PFSK-1 (cell line): Measurements from ENCODE around the gene CCR4.

Experiments
- POLR2AphosphoS5 ChIP-seq: IDR thresholded peaks from 2 replicates; pipeline ENCODE4 v1.6.1; 2012; ENCODE audit warnings: low read depth, mild to moderate bottlenecking, control low read depth, low read length, moderate library complexity
- REST ChIP-seq, 2 experiments: IDR thresholded peaks; 2 replicates each; pipeline versions ENCODE4 v1.6.1 to v1.8.0; 2011 to 2012; ENCODE audit warnings: low read depth in 2 of 2, low read length in 2 of 2, control low read depth in 1 of 2, inconsistent platforms in 1 of 2, mild to moderate bottlenecking in 1 of 2, moderate library complexity in 1 of 2; ENCODE audit not compliant: insufficient read depth in 1 of 2
- SIN3A ChIP-seq: IDR thresholded peaks from 2 replicates; pipeline ENCODE4 v1.6.1; 2012; ENCODE audit warnings: mild to moderate bottlenecking, low read length, moderate library complexity, borderline replicate concordance; ENCODE audit not compliant: insufficient read depth

GRCh38 chr3:32994045-32994444 lies 42.6 kb downstream of the CCR4 start:
- TF ChIP-seq POLR2AphosphoS5 = no peak
- no peak for TF ChIP-seq REST (IDR thresholded peaks at IDR 0.05; ENCODE audit: insufficient read depth in 1 of 2, low read depth in 2 of 2, low read length in 2 of 2)
- TF ChIP-seq SIN3A = no peak
